HG03159 (cell line): Measurements from ENCODE around the gene PALLD.

Source experiments
- ATAC-seq: cut with Tn5 transposase; IDR thresholded peaks from one replicate; pipeline ENCODE4 v1.9.1; 2021; ENCODE audit warnings: mild to moderate bottlenecking, moderate library complexity; ENCODE audit not compliant: unreplicated experiment

Gene PALLD

DNA sequence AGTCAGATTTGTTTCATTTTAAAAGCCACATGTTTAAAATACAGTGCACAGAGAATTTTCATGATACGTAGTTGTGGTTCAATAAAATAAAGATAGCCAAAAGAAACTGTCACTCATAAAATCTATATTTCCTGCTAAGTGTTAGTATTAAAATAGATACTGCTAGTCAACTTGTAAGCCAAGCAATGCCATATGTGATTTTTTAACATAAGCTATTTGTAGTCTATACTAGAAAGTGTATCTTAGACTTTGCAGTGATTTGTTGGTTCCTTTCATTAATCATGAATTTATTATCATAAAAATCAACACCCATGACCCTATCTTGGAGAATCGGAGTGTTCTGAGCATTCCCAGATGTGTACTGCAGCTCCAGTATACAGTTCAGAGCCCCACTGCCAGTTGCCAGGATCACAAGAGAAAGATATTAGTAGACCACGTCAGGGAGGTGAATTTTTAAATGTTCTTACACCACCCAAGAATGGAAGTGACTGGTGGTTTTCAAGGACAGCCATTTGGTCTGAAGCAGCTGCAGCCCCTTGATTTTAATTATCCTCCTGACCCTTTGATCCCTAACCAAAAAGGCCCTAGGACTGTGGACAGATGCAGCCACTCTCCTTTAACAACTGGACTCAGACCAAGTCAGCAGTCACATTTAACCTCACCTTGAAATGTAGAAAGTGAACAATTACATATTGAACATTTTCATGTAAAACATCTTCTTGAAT is 163.1 kb downstream of the PALLD start:
- ATAC-seq, result no peak

DNA sequence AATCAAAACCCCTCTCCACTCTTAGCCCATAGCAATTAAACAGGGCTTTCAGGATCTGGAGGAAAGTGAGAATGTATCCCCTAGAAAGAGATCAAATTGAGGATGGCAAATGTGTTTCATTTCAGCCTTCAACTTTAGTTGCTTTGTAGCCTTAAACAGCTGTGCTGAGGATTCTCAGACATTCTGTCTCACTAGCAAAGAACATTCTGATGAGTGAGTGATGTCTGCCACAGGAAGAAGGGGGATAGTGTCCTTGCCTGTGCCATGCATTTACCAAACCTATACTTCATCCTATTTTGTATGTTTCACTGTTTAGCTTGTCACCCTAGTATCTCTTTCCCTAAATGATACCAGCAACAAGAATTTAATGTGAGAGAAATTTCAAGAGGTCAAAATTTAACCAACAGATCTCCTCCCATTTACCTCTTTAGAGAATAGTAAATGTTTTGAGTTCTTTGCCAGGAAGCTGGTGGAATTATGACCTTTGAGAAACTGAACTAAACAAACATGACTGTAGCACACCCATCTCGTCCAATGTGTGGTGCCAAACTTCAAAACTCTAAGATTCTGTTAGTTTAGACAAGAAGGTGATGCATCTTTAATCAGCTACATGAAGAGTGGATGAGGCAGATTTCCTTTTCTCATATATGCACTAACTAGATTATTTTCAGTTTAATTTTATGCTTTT is 165.6 kb downstream of the PALLD start:
- ATAC-seq, result no peak

DNA sequence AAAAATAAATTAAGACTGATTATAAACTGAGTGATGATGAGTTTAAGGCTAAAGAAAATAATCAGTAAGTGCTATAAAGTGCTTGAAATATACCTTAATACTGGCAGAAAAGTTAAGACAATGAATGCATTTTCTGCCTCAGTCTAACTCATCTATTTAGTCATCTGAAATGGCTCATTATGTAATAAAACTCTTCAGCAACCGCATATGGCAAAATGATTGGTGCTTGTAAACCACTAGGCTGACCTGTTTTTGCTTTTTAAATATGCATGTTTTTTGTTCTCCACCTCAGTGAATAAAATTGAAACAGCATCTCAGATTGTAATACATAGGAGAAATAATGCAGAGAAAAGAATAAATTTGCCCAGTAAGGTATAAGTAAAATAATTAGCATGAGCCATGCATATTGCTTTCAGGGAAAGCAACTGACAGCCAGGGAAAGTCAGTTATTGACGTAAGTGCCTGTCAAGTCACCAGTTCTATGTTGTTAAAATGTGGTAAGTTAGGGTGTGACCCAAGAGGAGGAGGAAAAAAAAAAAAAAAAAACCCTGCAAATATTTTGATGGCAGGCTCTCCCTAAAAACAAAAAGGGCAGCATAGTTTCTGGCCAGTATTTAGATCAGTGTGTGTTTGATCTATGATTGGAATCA is 167.5 kb downstream of the PALLD start:
- no peak for ATAC-seq

DNA sequence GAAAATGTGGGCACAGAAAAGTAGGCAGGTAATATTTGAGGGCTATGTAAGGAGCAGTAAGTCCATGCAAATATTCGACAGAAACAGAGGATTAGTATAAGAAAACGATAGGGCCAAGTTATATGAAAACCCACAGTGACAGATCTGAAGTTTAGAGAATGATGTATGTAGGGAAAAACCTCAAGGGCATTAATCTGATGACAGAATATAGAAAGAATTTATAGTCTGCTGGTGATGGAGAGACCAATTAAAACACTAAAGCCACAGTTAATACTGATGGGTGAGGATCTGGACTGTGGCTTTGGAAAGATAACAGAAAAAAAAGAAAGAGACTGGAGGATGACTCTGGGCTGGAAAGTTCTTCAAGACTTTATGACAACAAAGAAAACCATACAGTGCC is 169.7 kb downstream of the PALLD start:
- no peak for ATAC-seq

DNA sequence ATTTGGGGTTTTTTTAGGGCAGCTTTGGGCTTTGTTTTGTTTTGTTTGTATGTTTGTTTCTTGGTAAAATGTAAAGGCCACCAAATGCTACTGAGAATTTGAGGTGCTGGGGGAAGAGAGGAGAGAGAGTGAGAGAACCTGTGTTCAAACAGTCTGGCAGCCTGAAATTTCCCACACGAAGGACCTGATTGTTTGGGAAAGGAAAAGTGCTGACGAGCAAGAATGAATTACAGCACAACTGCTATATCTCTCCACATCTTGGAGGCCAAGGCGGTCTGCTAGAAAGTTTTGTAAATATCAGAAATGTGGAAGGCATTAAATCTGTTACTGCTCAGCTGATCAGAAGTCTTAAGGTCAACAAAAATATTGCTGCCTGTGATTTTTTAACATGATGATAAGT is 170.5 kb downstream of the PALLD start:
- no peak for ATAC-seq

DNA sequence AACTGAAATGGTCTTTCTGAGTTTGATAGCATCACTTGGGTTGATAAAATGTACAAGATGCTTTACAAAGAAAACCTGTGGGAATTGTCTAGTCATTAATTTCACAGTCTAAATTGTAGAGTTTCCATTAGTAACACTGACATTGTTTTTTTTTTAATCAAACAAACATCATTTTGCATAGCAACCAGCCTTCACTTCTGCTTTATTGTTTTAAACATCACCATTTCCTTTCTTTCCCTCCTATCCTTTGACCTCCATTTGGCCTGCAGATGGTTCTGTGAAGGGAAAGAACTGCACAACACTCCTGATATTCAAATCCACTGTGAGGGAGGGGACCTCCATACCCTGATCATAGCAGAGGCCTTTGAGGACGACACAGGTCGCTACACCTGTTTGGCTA is 171.1 kb downstream of the PALLD start:
- ATAC-seq, result no peak

DNA sequence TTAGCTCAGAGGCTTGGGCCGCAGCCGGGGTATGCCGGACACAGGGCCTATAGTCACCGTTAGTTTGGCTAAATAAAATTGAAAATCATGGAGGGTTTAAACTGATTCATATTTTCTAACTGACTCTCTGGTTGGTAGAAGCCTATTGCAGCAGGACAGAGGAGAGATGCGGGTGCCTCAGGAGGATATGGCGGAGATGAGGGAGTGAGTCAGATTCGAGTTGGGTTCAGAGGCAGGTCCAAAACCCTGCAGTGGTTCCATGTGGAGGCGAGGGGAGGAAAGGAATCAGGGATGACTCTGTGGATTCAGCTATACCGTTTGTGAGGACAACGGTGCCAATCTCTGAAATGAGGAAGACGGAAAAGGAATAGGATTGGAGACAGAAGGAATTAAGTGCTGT is 176.6 kb downstream of the PALLD start:
- no peak for ATAC-seq

DNA sequence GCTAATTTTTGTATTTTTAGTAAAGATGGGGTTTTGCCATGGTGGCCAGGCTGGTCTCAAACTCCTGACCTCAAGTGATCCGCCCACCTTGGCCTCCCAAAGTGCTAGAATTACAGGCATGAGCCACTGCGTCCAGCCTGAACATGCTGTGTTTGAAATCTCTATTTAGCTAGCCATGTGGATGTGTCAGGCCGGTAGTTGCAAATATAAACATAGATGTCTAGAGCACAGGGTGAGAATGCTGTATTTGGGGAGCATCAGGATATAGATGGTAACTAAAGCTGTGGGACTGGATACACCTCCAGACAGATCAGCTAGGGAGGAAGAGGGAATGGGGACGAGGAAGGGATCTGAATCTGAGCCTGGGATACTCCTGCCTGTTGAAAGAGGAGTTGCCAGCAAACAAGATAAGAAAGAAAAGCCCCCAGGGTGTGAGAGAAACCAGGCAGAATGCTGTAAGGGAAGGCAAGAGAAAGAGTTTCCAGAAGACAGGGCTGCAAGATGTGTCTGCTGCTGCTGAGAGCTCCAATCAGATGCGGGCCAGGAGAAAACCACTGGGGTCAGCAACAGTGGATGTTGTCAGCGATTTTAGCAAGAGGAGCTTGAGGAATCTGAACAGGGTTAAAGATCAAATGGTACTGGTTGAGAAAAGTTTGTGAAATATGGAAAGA is 177.4 kb downstream of the PALLD start:
- ATAC-seq, result no peak

DNA sequence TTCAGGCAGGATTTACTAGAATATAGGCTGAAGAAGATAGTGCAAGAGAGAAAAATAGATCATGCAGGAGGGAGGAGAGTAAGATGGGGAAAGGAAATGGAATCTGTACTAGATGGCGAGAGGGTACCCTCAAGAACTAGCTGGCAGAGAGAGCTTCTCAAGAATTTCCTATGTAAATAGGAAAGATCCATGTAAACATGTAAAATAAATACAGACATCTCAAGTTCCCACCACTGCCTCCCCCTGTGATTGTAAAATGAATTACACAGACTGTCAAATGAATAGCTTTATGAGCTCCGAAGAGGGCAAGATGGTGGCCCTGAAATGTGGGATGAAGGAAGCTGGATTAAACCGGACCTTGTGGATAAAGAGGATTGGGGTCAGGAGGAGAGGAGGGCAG is 178.0 kb downstream of the PALLD start:
- no peak for ATAC-seq

DNA sequence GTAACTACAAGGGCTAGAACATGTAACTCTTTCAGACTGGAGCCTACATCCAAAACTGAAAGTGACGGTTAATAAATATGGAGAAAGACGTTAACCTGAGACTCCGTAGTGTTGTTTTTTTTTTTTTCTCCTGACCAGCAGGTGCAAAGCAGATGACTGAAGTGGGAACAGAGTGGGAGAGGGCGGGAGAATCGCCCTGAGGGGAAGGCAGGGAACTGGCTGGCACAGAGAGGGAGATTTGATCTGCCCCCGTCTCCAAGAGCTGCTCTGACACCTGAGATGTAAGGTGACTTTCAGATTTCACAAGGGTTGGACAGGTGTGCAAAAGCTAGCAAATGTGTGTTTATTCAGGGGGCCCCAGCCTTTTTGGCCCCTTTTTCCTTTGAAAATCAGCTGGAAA is 180.2 kb downstream of the PALLD start:
- ATAC-seq, result no peak

DNA sequence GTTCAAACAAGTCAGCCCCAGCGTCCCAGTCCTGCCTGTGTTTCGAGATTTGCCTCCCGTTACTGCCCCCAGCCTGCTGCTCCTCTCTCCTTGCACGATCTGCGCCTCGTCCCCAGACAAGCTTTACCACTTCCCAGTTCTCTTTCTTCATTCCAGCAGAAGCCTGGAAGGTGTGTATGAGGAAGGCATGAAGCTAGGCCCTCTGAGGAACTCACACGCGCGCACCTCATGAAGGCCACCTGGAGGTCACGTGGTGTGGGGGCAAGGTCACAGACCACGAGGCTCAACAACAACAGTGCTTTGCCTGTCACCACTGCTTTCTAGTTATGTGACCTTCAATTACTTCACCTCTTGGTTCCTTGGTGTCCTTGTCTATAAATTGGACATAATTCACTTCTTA is 181.0 kb downstream of the PALLD start:
- no peak for ATAC-seq

DNA sequence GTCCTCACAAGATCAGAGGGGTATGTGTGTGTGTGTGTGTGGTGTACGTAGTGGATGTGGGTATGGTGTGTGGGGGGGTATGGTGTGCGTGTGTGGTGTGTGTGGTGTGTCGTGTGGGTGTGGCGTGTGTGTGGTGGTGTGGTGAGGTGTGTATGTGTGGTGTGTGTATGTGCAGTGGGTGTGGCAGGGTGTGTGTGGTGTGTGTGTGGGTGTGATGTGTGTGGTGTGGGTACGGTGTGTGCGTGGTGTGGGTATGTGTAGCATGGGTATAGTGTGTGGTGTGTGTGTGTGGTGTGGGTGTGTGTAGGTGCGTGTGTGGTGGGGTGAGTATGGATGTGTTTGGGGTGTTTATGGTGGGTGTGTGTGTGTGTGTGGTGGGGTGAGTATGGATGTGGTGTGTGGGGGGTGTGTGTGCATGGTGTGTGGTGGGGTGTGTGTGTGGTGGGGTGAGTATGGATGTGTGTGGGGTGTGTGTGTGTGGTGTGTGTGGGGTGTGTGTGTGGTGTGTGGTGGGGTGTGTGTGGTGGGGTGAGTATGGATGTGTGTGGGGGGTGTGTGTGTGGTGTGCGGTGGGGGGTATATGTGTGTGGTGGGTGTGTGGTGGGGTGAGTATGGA is 182.0 kb downstream of the PALLD start:
- ATAC-seq, result no peak

DNA sequence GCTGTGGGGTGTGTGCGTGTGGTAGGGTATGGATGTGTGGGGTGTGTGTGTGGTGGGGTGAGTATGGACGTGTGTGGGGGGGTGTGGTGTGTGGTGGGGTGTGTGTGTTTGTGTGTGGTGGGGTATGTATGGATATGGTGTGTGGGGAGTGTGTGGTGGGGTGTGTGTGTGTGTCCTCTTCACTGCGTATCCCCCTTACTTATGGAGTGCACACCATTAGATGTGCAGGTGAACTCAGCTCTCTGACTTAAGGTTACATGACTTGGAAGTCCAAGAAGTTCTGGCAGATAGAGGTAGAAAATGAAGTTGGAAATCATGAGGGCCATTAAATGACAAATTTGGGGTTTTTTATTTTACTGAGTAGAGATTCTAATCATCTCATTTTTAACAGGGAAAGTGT is 182.5 kb downstream of the PALLD start:
- no peak for ATAC-seq

DNA sequence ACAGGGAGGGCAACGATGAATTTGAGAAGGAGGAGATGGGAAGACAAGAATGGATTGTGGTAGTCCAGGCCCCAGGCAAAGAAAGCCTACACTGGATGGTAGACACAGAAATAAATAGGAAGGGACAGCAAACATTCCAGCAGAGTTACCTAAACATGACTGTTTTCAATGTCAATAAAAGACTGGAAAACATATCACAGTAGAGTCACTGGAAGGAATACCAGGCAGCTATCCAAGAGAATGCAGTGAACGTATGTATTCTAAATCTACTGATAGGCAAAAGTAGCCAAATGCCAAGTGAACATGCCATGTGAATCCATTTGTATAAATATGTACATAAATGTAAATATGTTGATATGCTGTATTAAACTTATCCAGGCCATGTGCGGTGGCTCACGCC is 183.0 kb downstream of the PALLD start:
- no peak for ATAC-seq

DNA sequence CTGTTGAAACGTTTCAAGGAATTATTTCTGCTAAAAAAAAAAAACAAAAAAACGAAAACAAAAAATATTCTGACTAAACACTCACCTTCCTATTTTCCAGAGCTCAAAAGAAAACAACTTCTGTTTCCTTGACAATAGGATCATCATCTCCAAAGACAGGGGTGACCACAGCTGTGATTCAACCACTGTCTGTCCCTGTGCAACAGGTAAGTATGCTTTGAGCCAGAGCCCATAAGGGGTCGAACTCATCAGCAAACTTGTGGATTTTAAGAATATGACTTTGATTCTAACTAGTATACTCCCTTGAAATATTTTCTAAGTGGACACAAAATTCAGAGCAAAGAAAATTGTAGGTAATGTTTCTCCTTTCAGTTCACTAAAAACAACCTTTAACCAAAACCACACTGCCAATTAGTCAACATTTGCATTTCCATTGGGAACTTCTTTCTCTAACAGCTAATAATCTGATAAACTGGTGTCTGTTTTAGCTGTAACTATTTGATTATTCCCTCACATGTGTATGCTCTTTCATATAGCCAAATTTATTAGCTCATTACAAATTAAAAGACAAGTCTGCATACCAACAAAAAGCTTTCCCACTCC is 186.1 kb downstream of the PALLD start:
- no peak for ATAC-seq

DNA sequence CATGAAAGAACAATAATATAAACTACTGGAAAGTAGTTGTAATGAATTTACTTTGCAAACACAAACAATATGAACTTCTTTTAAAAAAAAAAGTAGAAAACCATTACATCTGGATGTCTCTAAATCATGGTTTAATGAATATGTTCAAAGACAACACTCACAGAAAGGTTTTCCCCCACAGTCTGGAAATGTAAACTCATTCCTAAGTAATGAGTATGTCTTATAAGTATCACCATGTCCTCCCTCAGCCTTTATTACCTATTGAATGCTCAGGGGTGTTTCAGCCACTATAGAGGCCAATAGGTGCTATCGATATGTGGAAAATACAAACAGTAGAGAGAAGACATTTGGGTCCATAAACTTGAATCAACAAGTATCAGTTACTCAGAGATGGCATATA is 186.7 kb downstream of the PALLD start:
- no peak for ATAC-seq

DNA sequence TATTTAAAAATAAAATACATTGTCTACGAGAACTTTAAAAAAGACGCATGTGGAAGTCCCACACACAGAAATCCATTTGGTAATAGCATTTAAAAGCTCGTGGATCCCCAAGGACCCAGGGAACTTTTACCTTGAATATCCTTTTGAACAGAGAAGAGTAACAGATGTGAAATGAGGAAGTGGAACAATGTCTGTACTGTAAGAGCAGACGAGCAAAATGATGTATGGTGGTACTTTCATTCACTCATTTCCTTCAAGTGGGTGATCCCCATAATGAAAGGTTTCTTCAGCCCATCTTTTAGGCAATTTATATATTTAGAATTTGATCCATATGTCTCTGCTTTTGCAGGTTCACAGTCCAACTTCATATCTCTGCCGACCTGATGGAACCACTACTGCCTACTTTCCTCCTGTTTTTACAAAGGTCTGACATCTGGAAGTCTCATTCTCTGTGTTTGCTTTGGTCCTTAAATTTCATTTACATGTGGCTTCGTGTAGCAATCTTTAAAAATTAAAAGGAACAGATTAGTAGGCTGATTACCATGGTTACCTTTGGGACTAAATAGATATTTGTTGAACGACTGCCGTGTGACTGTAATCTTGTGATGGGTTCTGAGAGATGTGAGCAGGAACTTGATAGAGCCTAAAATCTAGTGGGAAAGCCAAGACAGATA is 188.4 kb downstream of the PALLD start:
- ATAC-seq, result peak; percentile 99

DNA sequence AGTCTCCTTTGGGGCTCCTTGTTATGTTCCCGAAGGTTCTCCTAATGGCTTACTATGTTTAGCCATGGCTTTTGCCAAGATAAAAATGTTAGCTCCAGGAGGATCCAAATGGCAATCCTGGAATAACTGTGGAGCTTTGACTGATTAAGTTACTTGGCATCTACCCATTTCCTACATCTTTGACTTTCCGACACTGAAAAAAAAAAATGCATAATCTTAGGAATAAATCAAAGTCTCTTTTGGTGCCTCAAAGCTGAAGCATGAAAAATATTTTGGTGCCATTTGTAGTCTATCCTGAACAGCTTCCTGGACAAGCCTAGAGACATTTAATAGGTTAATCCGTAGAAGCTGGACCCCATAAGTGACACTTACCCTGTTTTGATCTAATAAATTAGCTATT is 191.7 kb downstream of the PALLD start:
- no peak for ATAC-seq

DNA sequence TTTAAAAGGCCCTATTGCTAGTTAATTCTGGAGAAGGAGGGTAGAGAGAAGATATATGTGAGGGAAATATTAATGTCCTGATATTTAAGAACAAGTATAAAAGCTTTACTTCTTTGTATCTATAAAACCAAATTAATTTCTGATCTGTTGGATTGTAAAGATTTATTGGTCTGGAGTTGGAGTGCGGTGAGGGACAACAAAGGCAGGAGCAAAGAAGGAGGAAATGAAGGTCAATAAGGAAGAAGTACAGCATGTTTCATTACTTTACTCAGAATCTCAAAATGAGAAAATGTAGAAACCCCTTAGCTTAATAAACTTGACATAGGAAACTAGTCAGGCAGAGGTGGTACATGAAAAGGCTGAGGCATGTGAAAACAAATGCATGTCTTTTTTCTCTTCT is 192.9 kb downstream of the PALLD start:
- ATAC-seq, result no peak

DNA sequence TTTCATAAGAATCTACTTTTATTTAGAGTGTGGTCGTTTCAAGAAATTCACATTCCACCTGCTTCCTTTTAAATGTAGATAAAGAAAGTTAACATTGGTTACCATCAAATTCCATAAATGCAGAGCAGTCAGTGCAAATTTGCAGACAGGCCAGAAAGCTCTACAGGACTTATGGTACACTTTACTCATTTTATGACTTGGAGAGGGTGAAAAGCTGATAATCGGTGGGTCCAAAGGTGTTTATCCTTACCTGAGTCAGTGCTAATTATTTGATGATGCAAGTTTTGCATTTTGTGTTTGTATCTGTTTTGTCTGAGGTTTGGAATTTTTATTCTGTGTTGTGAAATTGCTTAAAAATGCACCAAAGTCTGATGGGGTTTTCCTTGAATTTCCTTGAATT is 193.3 kb downstream of the PALLD start:
- no peak for ATAC-seq
